HepG2 (cell line): ENCODE measurements around the gene SLC38A9. TPM values are rescaled to one million over a fixed set of nuclear protein-coding genes. Genes with fewer than 3 reads are reported as not detected.

ENCODE experiments used
- ATAC-seq: fragments of 200-7000 bp; cut with Tn5 transposase; 3 replicates; pipeline ENCODE4 v1.9.1; 2020; ENCODE audit warnings: mild to moderate bottlenecking, moderate library complexity
- BruUV-seq: library from RNA; stranded (reverse); fragments of 400-500 nt; replicated peaks from 2 replicates; lab custom pipeline; 2021; lab: Mats Ljungman, UMichigan
- CTCF ChIA-PET: fragments of 300-600 bp; formaldehyde crosslinking; extraction: SDS; loops from one replicate; lab custom pipeline; 2021; ENCODE audit warnings: low total read pairs, inconsistent platforms, low intra/inter-chr PET ratio; lab: Yijun Ruan, JAX
- POLR2A ChIA-PET: fragments of 350-600 bp; sonication (Branson Sonifier 250); formaldehyde crosslinking; loops from one replicate; lab custom pipeline; 2020; ENCODE audit warnings: antibody characterized with exemption, inconsistent platforms; lab: Yijun Ruan, JAX
- DNase-seq: peaks from one replicate; pipeline ENCODE4 v3.0.0-alpha.2; 2015; ENCODE audit warnings: low spot score
- FAIRE-seq: peaks from 3 replicates; lab custom pipeline; 2011; peaks lifted over from hg19 to GRCh38; lab: Jason Lieb, UNC
- H2AFZ ChIP-seq: one replicate; pipeline ENCODE4 v1.6.1; 2011; ENCODE audit warnings: low read length, inconsistent platforms
- H3K27ac ChIP-seq: fragments of 300-600 bp; 3 replicates; pipeline ENCODE4 v1.8.0; 2011; ENCODE audit warnings: mixed run types, mild to moderate bottlenecking, mixed read lengths, low read length, inconsistent platforms; ENCODE audit not compliant: insufficient read depth; ENCODE audit errors: extremely low read length
- H3K27me3 ChIP-seq, 2 experiments: fragments of 200-600 bp in 1 of 2; 2 replicates in 1 of 2; 3 replicates in 1 of 2; pipeline versions ENCODE4 v1.6.0 to v1.8.0; 2011; ENCODE audit warnings: low read length in 2 of 2, mild to moderate bottlenecking in 2 of 2, moderate library complexity in 2 of 2, inconsistent platforms in 1 of 2; ENCODE audit not compliant: insufficient read depth in 2 of 2, control insufficient read depth in 1 of 2
- H3K36me3 ChIP-seq, 2 experiments: fragments of 200-600 bp in 1 of 2; replicated peaks in 1 of 2; 2 replicates in 1 of 2; 3 replicates in 1 of 2; pipeline versions ENCODE4 v1.5.1 to v1.8.0; 2011; ENCODE audit warnings: low read length in 2 of 2, inconsistent platforms in 1 of 2; ENCODE audit not compliant: insufficient read depth in 2 of 2, control insufficient read depth in 1 of 2
- H3K4me1 ChIP-seq: 2 replicates; pipeline ENCODE4 v1.5.1; 2012; ENCODE audit warnings: low read length, inconsistent platforms; ENCODE audit not compliant: insufficient read depth
- H3K4me2 ChIP-seq: 2 replicates; pipeline ENCODE4 v1.6.0; 2011; ENCODE audit warnings: low read depth, low read length, inconsistent platforms
- H3K4me3 ChIP-seq, 3 experiments: fragments of 200-600 bp in 1 of 3; sonication (generic), shearing (Covaris generic) in 1 of 3; replicated peaks in 1 of 3; 2 replicates each; pipeline ENCODE4 v1.5.1; 2011 to 2016; ENCODE audit warnings: low read length in 3 of 3, inconsistent platforms in 2 of 3, low read depth in 2 of 3, mild to moderate bottlenecking in 2 of 3, control low read depth in 1 of 3, mixed read lengths in 1 of 3; ENCODE audit not compliant: insufficient read depth in 1 of 3
- H3K79me2 ChIP-seq: one replicate; pipeline ENCODE4 v1.6.1; 2011; ENCODE audit warnings: low read length, inconsistent platforms; ENCODE audit not compliant: insufficient read depth
- H3K9ac ChIP-seq: 2 replicates; pipeline ENCODE4 v1.6.0; 2011; ENCODE audit warnings: mild to moderate bottlenecking, low read depth, low read length, inconsistent platforms; ENCODE audit not compliant: insufficient read depth
- H3K9me3 ChIP-seq: 2 replicates; pipeline ENCODE4 v1.5.1; 2012; ENCODE audit warnings: mild to moderate bottlenecking, low read length
- H4K20me1 ChIP-seq: 2 replicates; pipeline ENCODE4 v1.6.0; 2011; ENCODE audit warnings: inconsistent platforms, mild to moderate bottlenecking, low read length, moderate library complexity; ENCODE audit not compliant: insufficient read depth
- CENPX ChIP-seq: sonication (generic); formaldehyde crosslinking; IDR thresholded peaks from 2 replicates; pipeline ENCODE4 v1.9.0; 2021; ENCODE audit warnings: mild to moderate bottlenecking, missing genetic modification reagents, moderate library complexity
- HCFC1 ChIP-seq: fragments of 150-350 bp; IDR thresholded peaks from 2 replicates; pipeline ENCODE4 v1.6.1; 2014; ENCODE audit warnings: low read depth, low read length
- HDAC1 ChIP-seq: sonication (generic); formaldehyde crosslinking; IDR thresholded peaks from 2 replicates; pipeline ENCODE4 v1.5.1; 2020; ENCODE audit warnings: mild to moderate bottlenecking, missing genetic modification reagents
- ISL2 ChIP-seq: sonication (generic); formaldehyde crosslinking; IDR thresholded peaks from 2 replicates; pipeline ENCODE4 v1.5.0; 2020; ENCODE audit warnings: missing genetic modification reagents
- MTA3 ChIP-seq: sonication (generic); formaldehyde crosslinking; IDR thresholded peaks from 2 replicates; pipeline ENCODE4 v1.4.0; 2020; ENCODE audit warnings: missing genetic modification reagents
- SOX5 ChIP-seq: IDR thresholded peaks from 2 replicates; pipeline ENCODE4 v1.6.1; 2016; ENCODE audit warnings: borderline replicate concordance
- TRIM24 ChIP-seq: sonication (generic); formaldehyde crosslinking; IDR thresholded peaks from 2 replicates; pipeline ENCODE4 v1.8.0; 2022; ENCODE audit warnings: mild to moderate bottlenecking, missing genetic modification reagents
- ZEB1 ChIP-seq: IDR thresholded peaks from 2 replicates; pipeline ENCODE4 v1.6.1; 2012; ENCODE audit warnings: mild to moderate bottlenecking, low read depth, inconsistent platforms; ENCODE audit not compliant: insufficient replicate concordance
- ZKSCAN1 ChIP-seq: fragments of 150-350 bp; IDR thresholded peaks from 2 replicates; pipeline ENCODE4 v1.6.1; 2014; ENCODE audit warnings: low read length
- ZNF546 ChIP-seq: sonication (generic); formaldehyde crosslinking; conservative IDR thresholded peaks from 2 replicates; pipeline ENCODE4 v1.8.1; 2023; ENCODE audit warnings: mild to moderate bottlenecking, missing genetic modification reagents
- WGBS: methylation state at CpG from one replicate; pipeline ENCODE4 v1.1.6; 2017; ENCODE audit warnings: low lambda C conversion rate; 5-methylcytosine and 5-hydroxymethylcytosine counted together
- in situ Hi-C: cut with HindIII; loops from 2 replicates; pipeline ENCODE4 v1.10.0; 2017; ENCODE audit warnings: low pct_unique_long_range_greater_than_20kb; ENCODE audit not compliant: extremely low pct_ligation_motif_present
- intact Hi-C: fragments of 100-400 bp; cut with micrococcal nuclease; formaldehyde crosslinking; loops from one replicate; pipeline ENCODE4 v1.10.0; 2022; ENCODE audit not compliant: unreplicated experiment
- polyA plus RNA-seq, 8 experiments: library from polyadenylated mRNA; depleted of rRNA in 3 of 8; stranded (reverse) in 7 of 8; unstranded in 1 of 8; fragments of >200 nt; fragmentation: Illumina TruSeq in 4 of 8; extraction: Trizol in 4 of 8; gene quantifications; 2 replicates each; pipeline versions ENCODE4 v1.2.1 to v1.2.3, GENCODE V29; 2011 to 2016; ENCODE audit warnings: low read depth in 4 of 8, missing spikeins in 1 of 8, mixed read lengths in 1 of 8; ENCODE audit not compliant: insufficient read depth in 1 of 8
- total RNA-seq, 5 experiments: library from RNA; depleted of rRNA; stranded (reverse); fragments of >200 nt; fragmentation: Illumina TruSeq; extraction: Trizol; gene quantifications; 2 replicates each; pipeline ENCODE4 v1.2.3, GENCODE V29; 2016; ENCODE audit warnings: low read depth in 1 of 5
- TF ChIP-seq, protein P1 (sequence below): IDR thresholded peaks from 2 replicates; pipeline ENCODE4 v1.6.1; 2016; ENCODE audit warnings: low read depth
- TF ChIP-seq, protein P2 (sequence below): sonication (generic); formaldehyde crosslinking; IDR thresholded peaks from 2 replicates; pipeline ENCODE4 v1.4.0; 2020; ENCODE audit warnings: missing genetic modification reagents
- TF ChIP-seq, protein P3 (sequence below): sonication (generic); formaldehyde crosslinking; IDR thresholded peaks from 2 replicates; pipeline ENCODE4 v1.5.0; 2020; ENCODE audit warnings: mild to moderate bottlenecking, missing genetic modification reagents, borderline replicate concordance
- TF ChIP-seq, protein P4 (sequence below): sonication (generic); formaldehyde crosslinking; IDR thresholded peaks from 2 replicates; pipeline ENCODE4 v1.8.0; 2022; ENCODE audit warnings: missing genetic modification reagents, low read depth, mild to moderate bottlenecking, borderline replicate concordance

SLC38A9 gene
- total and polyA plus RNA-seq, 2 of the 13 experiments (the other 11 are each of a cell fraction or from before 2014, with no cell fraction given) = 19.3 to 36.0 TPM

DNA sequence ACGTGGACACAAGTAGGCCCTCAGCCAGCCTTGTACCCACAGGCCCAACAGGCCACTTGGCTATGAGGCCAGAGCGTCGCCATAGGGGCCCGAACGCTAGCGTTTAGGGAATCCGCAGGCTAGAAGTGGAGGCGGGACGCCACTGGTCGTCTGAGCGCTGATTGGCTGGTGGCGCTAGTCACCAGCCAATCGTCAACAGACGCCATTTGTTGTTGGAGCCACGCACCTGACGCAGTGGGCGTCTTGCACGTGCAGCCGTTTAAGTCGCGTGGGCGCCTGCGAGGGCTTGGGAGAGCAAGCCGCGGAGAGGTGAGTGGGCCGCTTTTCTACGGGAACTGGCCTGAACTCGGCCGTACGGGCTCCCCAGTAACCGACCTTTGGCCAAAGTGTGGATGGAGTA lies 25.7 kb upstream of the SLC38A9 start, which contains the start of gene DDX4:
DDX4 (plus strand) TSS at position 269 of the 400 bp plus-strand sequence. CDS start 903 bp downstream, outside the sequence.
- no TSS peak for BruUV-seq
- no peaks in the 10 kb centered on the region for H3K9me3 ChIP-seq

More for the DNA sequence above, 25.7 kb upstream of the SLC38A9 start, which contains the start of gene DDX4:
- no peak for DNase-seq
- H3K9ac ChIP-seq = no peak within 1 kb of the TSS
- TF ChIP-seq, protein P1, sequence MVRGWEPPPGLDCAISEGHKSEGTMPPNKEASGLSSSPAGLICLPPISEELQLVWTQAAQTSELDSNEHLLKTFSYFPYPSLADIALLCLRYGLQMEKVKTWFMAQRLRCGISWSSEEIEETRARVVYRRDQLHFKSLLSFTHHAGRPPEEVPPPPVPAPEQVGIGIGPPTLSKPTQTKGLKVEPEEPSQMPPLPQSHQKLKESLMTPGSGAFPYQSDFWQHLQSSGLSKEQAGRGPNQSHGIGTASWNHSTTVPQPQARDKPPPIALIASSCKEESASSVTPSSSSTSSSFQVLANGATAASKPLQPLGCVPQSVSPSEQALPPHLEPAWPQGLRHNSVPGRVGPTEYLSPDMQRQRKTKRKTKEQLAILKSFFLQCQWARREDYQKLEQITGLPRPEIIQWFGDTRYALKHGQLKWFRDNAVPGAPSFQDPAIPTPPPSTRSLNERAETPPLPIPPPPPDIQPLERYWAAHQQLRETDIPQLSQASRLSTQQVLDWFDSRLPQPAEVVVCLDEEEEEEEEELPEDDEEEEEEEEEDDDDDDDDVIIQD (CRISPR knock-in tag) = no peak
- no peak for TF ChIP-seq CENPX
- TF ChIP-seq ZKSCAN1 = no peak
- TF ChIP-seq ISL2 (CRISPR knock-in tag) = no peak
- TF ChIP-seq, protein P2, sequence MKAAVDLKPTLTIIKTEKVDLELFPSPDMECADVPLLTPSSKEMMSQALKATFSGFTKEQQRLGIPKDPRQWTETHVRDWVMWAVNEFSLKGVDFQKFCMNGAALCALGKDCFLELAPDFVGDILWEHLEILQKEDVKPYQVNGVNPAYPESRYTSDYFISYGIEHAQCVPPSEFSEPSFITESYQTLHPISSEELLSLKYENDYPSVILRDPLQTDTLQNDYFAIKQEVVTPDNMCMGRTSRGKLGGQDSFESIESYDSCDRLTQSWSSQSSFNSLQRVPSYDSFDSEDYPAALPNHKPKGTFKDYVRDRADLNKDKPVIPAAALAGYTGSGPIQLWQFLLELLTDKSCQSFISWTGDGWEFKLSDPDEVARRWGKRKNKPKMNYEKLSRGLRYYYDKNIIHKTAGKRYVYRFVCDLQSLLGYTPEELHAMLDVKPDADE (CRISPR knock-in tag) = no peak
- no peak for TF ChIP-seq MTA3 (CRISPR knock-in tag)
- TF ChIP-seq SOX5 (CRISPR knock-in tag) = no peak
- TF ChIP-seq TRIM24 (CRISPR knock-in tag) = no peak
- TF ChIP-seq ZNF546 = no peak
- TF ChIP-seq HCFC1 = no peak
- TF ChIP-seq, protein P3, sequence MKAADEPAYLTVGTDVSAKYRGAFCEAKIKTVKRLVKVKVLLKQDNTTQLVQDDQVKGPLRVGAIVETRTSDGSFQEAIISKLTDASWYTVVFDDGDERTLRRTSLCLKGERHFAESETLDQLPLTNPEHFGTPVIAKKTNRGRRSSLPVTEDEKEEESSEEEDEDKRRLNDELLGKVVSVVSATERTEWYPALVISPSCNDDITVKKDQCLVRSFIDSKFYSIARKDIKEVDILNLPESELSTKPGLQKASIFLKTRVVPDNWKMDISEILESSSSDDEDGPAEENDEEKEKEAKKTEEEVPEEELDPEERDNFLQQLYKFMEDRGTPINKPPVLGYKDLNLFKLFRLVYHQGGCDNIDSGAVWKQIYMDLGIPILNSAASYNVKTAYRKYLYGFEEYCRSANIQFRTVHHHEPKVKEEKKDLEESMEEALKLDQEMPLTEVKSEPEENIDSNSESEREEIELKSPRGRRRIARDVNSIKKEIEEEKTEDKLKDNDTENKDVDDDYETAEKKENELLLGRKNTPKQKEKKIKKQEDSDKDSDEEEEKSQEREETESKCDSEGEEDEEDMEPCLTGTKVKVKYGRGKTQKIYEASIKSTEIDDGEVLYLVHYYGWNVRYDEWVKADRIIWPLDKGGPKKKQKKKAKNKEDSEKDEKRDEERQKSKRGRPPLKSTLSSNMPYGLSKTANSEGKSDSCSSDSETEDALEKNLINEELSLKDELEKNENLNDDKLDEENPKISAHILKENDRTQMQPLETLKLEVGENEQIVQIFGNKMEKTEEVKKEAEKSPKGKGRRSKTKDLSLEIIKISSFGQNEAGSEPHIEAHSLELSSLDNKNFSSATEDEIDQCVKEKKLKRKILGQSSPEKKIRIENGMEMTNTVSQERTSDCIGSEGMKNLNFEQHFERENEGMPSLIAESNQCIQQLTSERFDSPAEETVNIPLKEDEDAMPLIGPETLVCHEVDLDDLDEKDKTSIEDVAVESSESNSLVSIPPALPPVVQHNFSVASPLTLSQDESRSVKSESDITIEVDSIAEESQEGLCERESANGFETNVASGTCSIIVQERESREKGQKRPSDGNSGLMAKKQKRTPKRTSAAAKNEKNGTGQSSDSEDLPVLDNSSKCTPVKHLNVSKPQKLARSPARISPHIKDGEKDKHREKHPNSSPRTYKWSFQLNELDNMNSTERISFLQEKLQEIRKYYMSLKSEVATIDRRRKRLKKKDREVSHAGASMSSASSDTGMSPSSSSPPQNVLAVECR (CRISPR knock-in tag) = no peak
- no peak for TF ChIP-seq ZEB1
- no peak for TF ChIP-seq HDAC1 (CRISPR knock-in tag)
- TF ChIP-seq, protein P4, sequence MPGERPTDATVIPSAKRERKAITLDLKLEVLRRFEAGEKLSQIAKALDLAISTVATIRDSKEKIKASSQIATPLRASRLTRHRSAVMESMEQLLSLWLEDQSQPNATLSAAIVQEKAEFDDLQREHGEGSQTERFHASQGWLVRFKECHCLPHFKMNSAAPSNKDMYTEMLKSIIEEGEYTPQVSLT (CRISPR knock-in tag) = no peak
- no peak within 1 kb of the TSS for H2AFZ ChIP-seq
- CTCF ChIA-PET = no interaction called here
- H3K27me3 ChIP-seq = no peaks in the 10 kb centered on the region; a peak in 1 of 5 replicates
- H3K27ac ChIP-seq = no peak within 1 kb of the TSS
- no peaks in the 10 kb centered on the region for H4K20me1 ChIP-seq
- no peaks in the 10 kb centered on the region for H3K4me1 ChIP-seq
- intact Hi-C loops (no loop called here), in situ Hi-C loops (no loop called here)
- no peak for ATAC-seq
- FAIRE-seq = no peak
- H3K4me2 ChIP-seq = no peak within 1 kb of the TSS
- no peaks in the 10 kb centered on the region for H3K36me3 ChIP-seq
- H3K79me2 ChIP-seq = no peaks in the 10 kb centered on the region
- no peak within 1 kb of the TSS for H3K4me3 ChIP-seq
- POLR2A ChIA-PET = no interaction called here
- 78% methylated on average over 30 of the region's 31 CpGs for WGBS
